Stomach (tissue), 9 donors: ENCODE data around the gene MAST4. TPM values are rescaled to one million over a fixed set of nuclear protein-coding genes. Genes with fewer than 3 reads are reported as not detected.

Experiments used
- DNase-seq, 2 donors: peaks; one replicate each; pipeline versions ENCODE4 v3.0.0 to v3.0.0-alpha.2; 2013 to 2019
- H3K27ac ChIP-seq, 5 donors: fragments of 200-600 bp in 4 of 5; sonication (generic) in 4 of 5; one replicate each; pipeline ENCODE4 v1.5.1; 2013 to 2019; ENCODE audit warnings: mild to moderate bottlenecking in 1 of 5, moderate library complexity in 1 of 5
- H3K27me3 ChIP-seq, 3 donors: fragments of 200-600 bp; sonication (generic); one replicate each; pipeline ENCODE4 v1.5.1; 2017 to 2019; ENCODE audit warnings: mixed run types in 1 of 3
- H3K36me3 ChIP-seq, 4 donors: fragments of 200-600 bp; sonication (generic); 1 replicate in 3 of 4; 2 replicates in 1 of 4; pipeline ENCODE4 v1.5.1; 2016 to 2019
- H3K4me1 ChIP-seq, 4 donors: fragments of 200-600 bp; sonication (generic); one replicate each; pipeline ENCODE4 v1.5.1; 2016 to 2019
- H3K4me3 ChIP-seq, 4 donors: fragments of 200-600 bp; sonication (generic) in 3 of 4; one replicate each; pipeline ENCODE4 v1.5.1; 2016 to 2019; ENCODE audit warnings: mild to moderate bottlenecking in 1 of 4
- H3K9me3 ChIP-seq, 4 donors: fragments of 200-600 bp; sonication (generic); one replicate each; pipeline ENCODE4 v1.5.1; 2016 to 2019
- EP300 ChIP-seq: sonication (generic); formaldehyde crosslinking; IDR thresholded peaks from one replicate; pipeline ENCODE4 v1.6.1; 2017; ENCODE audit warnings: antibody characterized with exemption
- POLR2A ChIP-seq, 4 donors: fragments of 450-650 bp; IDR thresholded peaks; one replicate each; pipeline ENCODE4 v1.6.1; 2016; ENCODE audit warnings: antibody characterized with exemption in 4 of 4, control low read depth in 2 of 4, mild to moderate bottlenecking in 1 of 4, moderate library complexity in 1 of 4
- POLR2AphosphoS5 ChIP-seq, 3 donors: sonication (generic); formaldehyde crosslinking; IDR thresholded peaks; one replicate each; pipeline ENCODE4 v1.6.1; 2016; ENCODE audit warnings: antibody characterized with exemption in 3 of 3
- WGBS, 5 donors: extraction: QIAGEN DNeasy Blood & Tissue Kit in 3 of 5; methylation state at CpG; one replicate each; pipeline versions ENCODE4 v1.1.5 to v1.1.7; 2013 to 2018; 5-methylcytosine and 5-hydroxymethylcytosine counted together
- intact Hi-C: fragments of 100-400 bp; cut with DNase I; formaldehyde crosslinking; loops from one replicate; pipeline ENCODE4 v1.15.1; 2023; ENCODE audit warnings: low total_unique reads
- polyA plus RNA-seq, 3 donors: library from polyadenylated mRNA; stranded (reverse); fragments of 200-250 nt; gene quantifications; one replicate each; pipeline ENCODE4 v1.2.3, GENCODE V29; 2013
- total RNA-seq, 5 donors: library from RNA; depleted of rRNA; stranded (reverse); fragments of >200 nt; gene quantifications; one replicate each; pipeline versions ENCODE4 v1.1.0 to v1.2.3, GENCODE V29; 2014 to 2016
- TF ChIP-seq, protein P1 (sequence below), 7 experiments: fragments of 450-650 bp in 4 of 7; fragments of 200-600 bp in 3 of 7; sonication (generic) in 3 of 7; IDR thresholded peaks; one replicate each; pipeline ENCODE4 v1.5.1; 2016 to 2019; ENCODE audit warnings: antibody characterized with exemption in 7 of 7, control low read depth in 2 of 7, mild to moderate bottlenecking in 1 of 7
- donor health status: healthy with polysubstance abuse.
- donor health status: Bipolar disorder and iron deficiency.
- donor health status: healthy.

The MAST4 gene
- total and polyA plus RNA-seq, 8 donors: 1.5 to 52.5 (median 32.1) TPM

- 75 to 90% (median 87%) methylated on average over 1 of the region's 1 CpG for WGBS, 5 donors
- intact Hi-C loops: no loop called here
- H3K27ac ChIP-seq: no peak overlapping the region
Observed at GRCh38 chr5:66933066-66933465, 336.9 kb downstream of the MAST4 start.

DNA sequence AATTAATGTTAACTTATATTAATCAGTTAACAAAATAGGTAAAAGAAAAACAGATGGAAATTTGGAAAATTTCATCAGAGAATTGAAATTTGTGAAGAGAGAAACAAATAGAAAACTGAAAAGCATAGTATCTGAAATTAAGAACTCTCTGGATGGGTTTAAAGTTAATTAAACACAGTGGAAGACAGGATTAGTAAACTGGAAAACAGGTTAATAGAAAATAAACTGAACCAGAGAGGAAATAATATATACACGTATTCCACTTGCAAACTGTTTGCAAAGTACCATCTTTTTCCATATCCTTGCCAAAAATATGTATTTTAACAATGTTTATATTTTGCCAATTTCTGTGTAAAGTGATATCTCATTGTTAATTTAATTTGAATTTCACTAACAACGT is 342.9 kb downstream of the MAST4 start:
- WGBS, 5 donors: 89 to 97% (median 93%) methylated on average over 2 of the region's 2 CpGs

More at GRCh38 chr5:66933066-66933465, 336.9 kb downstream of the MAST4 start:
- no peak overlapping the region for H3K4me3 ChIP-seq
- TF ChIP-seq POLR2A (IDR thresholded peaks at IDR 0.05) (no peak), POLR2AphosphoS5 (IDR thresholded peaks at IDR 0.05) (no peak)
- no peaks in the 10 kb centered on the region for H3K4me1 ChIP-seq
- no peaks in the 10 kb centered on the region for H3K36me3 ChIP-seq
- H3K27me3 ChIP-seq: no peaks in the 10 kb centered on the region
- DNase-seq: no peak
- no peaks in the 10 kb centered on the region for H3K9me3 ChIP-seq

DNA sequence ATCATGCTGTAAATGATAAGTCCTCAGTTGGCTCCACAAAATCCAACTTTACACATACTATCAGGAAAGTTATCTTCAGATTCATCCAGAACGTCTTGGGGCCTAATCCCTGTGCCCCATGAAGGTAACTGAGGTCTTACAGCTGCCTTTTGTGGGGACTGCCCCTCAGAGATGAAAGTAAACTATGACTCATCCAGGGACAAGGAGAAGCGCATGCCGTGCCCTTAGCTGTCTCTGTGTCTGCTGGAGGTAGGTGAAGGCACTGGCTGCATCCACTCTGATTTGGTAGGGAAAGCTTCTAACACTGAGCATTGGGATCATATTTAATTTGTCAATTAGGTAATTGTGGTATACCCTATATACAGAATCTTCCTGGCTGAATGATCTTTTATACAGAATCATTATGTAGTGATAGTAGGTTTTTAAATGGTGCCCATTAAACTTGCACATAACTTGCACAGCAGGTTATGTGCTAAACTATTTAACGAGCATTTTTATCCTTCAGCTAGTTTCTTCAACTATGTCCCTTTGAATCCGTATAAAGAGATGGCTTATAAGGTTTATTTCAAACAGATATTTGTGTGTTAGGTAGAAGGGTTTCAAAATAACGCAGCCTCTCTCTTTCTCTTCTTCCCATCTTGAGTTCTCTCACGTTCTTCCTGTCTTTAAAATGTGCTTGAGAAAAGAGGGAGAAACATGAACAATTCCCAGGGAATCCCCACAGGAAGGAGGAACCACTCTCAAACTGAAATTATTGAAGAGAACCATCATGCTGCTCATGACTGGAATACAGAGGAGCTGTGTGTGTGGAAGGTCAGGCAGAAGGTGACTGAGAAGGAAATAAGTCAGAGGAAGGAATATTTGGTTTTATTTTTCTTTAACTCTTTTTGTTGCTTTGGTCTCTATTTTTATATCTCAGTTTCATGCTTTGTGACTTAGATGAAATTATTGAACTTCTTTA is 349.5 kb downstream of the MAST4 start:
- intact Hi-C loops: no loop called here
- Histone ChIP-seq H3K27me3 (no peaks in the 10 kb centered on the region), H3K36me3 (no peaks in the 10 kb centered on the region), H3K4me1 (no peaks in the 10 kb centered on the region), H3K9me3 (no peaks in the 10 kb centered on the region), H3K27ac (no peak overlapping the region), H3K4me3 (no peak overlapping the region)
- DNase-seq: no peak
- TF ChIP-seq POLR2A (IDR thresholded peaks at IDR 0.05): no peak
- TF ChIP-seq EP300: no peak
- TF ChIP-seq POLR2AphosphoS5 (IDR thresholded peaks at IDR 0.05): no peak
- TF ChIP-seq, protein P1, sequence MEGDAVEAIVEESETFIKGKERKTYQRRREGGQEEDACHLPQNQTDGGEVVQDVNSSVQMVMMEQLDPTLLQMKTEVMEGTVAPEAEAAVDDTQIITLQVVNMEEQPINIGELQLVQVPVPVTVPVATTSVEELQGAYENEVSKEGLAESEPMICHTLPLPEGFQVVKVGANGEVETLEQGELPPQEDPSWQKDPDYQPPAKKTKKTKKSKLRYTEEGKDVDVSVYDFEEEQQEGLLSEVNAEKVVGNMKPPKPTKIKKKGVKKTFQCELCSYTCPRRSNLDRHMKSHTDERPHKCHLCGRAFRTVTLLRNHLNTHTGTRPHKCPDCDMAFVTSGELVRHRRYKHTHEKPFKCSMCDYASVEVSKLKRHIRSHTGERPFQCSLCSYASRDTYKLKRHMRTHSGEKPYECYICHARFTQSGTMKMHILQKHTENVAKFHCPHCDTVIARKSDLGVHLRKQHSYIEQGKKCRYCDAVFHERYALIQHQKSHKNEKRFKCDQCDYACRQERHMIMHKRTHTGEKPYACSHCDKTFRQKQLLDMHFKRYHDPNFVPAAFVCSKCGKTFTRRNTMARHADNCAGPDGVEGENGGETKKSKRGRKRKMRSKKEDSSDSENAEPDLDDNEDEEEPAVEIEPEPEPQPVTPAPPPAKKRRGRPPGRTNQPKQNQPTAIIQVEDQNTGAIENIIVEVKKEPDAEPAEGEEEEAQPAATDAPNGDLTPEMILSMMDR (IDR thresholded peaks at IDR 0.05): no peak
- 65 to 77% (median 72%) methylated on average over 7 of the region's 7 CpGs for WGBS, 5 donors

More for the DNA sequence above, 342.9 kb downstream of the MAST4 start:
- Histone ChIP-seq H3K4me1 (no peaks in the 10 kb centered on the region), H3K27me3 (no peaks in the 10 kb centered on the region), H3K27ac (no peak overlapping the region), H3K36me3 (no peaks in the 10 kb centered on the region), H3K9me3 (no peaks in the 10 kb centered on the region), H3K4me3 (no peak overlapping the region)
- DNase-seq: no peak
- TF ChIP-seq POLR2A (IDR thresholded peaks at IDR 0.05): no peak
- no peak for TF ChIP-seq EP300
- TF ChIP-seq POLR2AphosphoS5 (IDR thresholded peaks at IDR 0.05): no peak
- TF ChIP-seq, protein P1 (IDR thresholded peaks at IDR 0.05): no peak
- intact Hi-C loops: no loop called here

DNA sequence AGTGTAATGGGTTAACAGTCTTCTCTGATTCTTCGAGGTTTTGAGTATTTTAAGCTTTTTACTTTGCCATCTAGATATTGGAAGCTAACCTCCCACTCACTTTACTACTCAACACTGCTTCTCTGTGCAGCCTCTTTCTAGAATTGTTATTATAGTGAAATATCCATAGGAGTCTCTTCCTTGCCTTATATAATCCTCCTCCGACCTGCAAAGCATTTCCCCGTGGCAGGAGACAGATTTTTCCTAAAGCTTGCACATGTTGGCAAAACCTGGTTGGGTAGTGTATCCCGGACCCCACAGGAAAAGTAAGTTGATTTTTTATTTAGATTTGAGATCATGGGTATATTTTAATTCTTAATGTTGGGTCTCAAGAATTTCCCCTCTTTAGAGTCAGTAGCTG is 351.3 kb downstream of the MAST4 start:
- H3K9me3 ChIP-seq: no peaks in the 10 kb centered on the region
- H3K27ac ChIP-seq: no peak overlapping the region
- no peak for DNase-seq
- 82 to 90% (median 84%) methylated on average over 4 of the region's 4 CpGs for WGBS, 5 donors
- H3K36me3 ChIP-seq: no peaks in the 10 kb centered on the region
- H3K4me1 ChIP-seq: no peaks in the 10 kb centered on the region
- intact Hi-C loops: no loop called here
- H3K27me3 ChIP-seq: no peaks in the 10 kb centered on the region
- H3K4me3 ChIP-seq: no peak overlapping the region
- no peak for TF ChIP-seq EP300
- no peak for TF ChIP-seq POLR2A (IDR thresholded peaks at IDR 0.05)
- TF ChIP-seq POLR2AphosphoS5 (IDR thresholded peaks at IDR 0.05): no peak
- TF ChIP-seq, protein P1 (IDR thresholded peaks at IDR 0.05): no peak

GRCh38 chr5:66949066-66949465 is 352.9 kb downstream of the MAST4 start:
- Histone ChIP-seq H3K36me3 (no peaks in the 10 kb centered on the region), H3K27me3 (no peaks in the 10 kb centered on the region), H3K9me3 (no peaks in the 10 kb centered on the region), H3K4me1 (no peaks in the 10 kb centered on the region), H3K4me3 (no peak overlapping the region), H3K27ac (no peak overlapping the region)
- WGBS, 5 donors: 87 to 96% (median 92%) methylated on average over 4 of the region's 4 CpGs
- intact Hi-C loops: no loop called here
- DNase-seq: no peak
- no peak for TF ChIP-seq POLR2AphosphoS5 (IDR thresholded peaks at IDR 0.05)
